Esophagus muscularis mucosa (tissue), 4 donors: ENCODE data around the gene KRT8. TPM values are rescaled to one million over a fixed set of nuclear protein-coding genes. Genes with fewer than 3 reads are reported as not detected.
"Not testable (repeated sequence)": the region's sequence is repeated elsewhere in the genome, so short reads cannot be mapped to it uniquely, and the experiment has no call there.

Experiments used
- DNase-seq: peaks from one replicate; pipeline ENCODE4 v3.0.0-alpha.2; 2017; ENCODE audit errors: extremely low spot score
- H3K27ac ChIP-seq, 4 donors: fragments of 200-600 bp; sonication (generic); replicated peaks in 1 of 4; 1 replicate in 3 of 4; 2 replicates in 1 of 4; pipeline ENCODE4 v1.5.1; 2016 to 2019; ENCODE audit warnings: mild to moderate bottlenecking in 1 of 4
- H3K27me3 ChIP-seq, 4 donors: fragments of 200-600 bp; sonication (generic); one replicate each; pipeline versions ENCODE4 v1.5.1 to v1.6.0; 2016 to 2019
- H3K36me3 ChIP-seq, 4 donors: fragments of 200-600 bp; sonication (generic); one replicate each; pipeline ENCODE4 v1.5.1; 2016 to 2019
- H3K4me1 ChIP-seq, 4 donors: fragments of 200-600 bp; sonication (generic); one replicate each; pipeline ENCODE4 v1.5.1; 2016 to 2019
- H3K4me3 ChIP-seq, 4 donors: fragments of 200-600 bp; sonication (generic); 1 replicate in 2 of 4; 2 replicates in 2 of 4; pipeline ENCODE4 v1.5.1; 2016 to 2019; ENCODE audit warnings: mild to moderate bottlenecking in 4 of 4, moderate library complexity in 1 of 4
- H3K9me3 ChIP-seq, 4 donors: fragments of 200-600 bp; sonication (generic); 1 replicate in 3 of 4; 2 replicates in 1 of 4; pipeline ENCODE4 v1.5.1; 2016 to 2019
- EP300 ChIP-seq: sonication (generic); formaldehyde crosslinking; IDR thresholded peaks from one replicate; pipeline ENCODE4 v1.6.1; 2017; ENCODE audit warnings: antibody characterized with exemption
- POLR2A ChIP-seq: fragments of 450-650 bp; IDR thresholded peaks from one replicate; pipeline ENCODE4 v1.6.1; 2017; ENCODE audit warnings: antibody characterized with exemption, moderate library complexity, mild to moderate bottlenecking, low read depth
- POLR2AphosphoS5 ChIP-seq, 2 donors: sonication (generic); formaldehyde crosslinking; IDR thresholded peaks; one replicate each; pipeline ENCODE4 v1.6.1; 2017; ENCODE audit warnings: antibody characterized with exemption in 2 of 2
- WGBS: methylation state at CpG from one replicate; pipeline ENCODE4 v1.1.5; 2018; 5-methylcytosine and 5-hydroxymethylcytosine counted together
- intact Hi-C: fragments of 100-400 bp; cut with DNase I; formaldehyde crosslinking; loops from one replicate; pipeline ENCODE4 v1.15.1; 2023
- total RNA-seq, 4 donors: library from RNA; depleted of rRNA; stranded (reverse); fragments of >200 nt; gene quantifications; one replicate each; pipeline versions ENCODE4 v1.1.0 to v1.2.1, GENCODE V29; 2016
- TF ChIP-seq, protein P1 (sequence below), 3 experiments: fragments of 200-600 bp in 2 of 3; fragments of 450-650 bp in 1 of 3; sonication (generic) in 2 of 3; IDR thresholded peaks; one replicate each; pipeline ENCODE4 v1.5.1; 2017 to 2019; ENCODE audit warnings: antibody characterized with exemption in 3 of 3, mild to moderate bottlenecking in 2 of 3, moderate library complexity in 1 of 3

Gene KRT8
- total RNA-seq, 4 donors from 2014 or later, result 136 to 508 (median 387) TPM

GRCh38 chr12:52860102-52860823 is 44.6 kb downstream of the KRT8 start:
- intact Hi-C loops, result no loop called here

DNA sequence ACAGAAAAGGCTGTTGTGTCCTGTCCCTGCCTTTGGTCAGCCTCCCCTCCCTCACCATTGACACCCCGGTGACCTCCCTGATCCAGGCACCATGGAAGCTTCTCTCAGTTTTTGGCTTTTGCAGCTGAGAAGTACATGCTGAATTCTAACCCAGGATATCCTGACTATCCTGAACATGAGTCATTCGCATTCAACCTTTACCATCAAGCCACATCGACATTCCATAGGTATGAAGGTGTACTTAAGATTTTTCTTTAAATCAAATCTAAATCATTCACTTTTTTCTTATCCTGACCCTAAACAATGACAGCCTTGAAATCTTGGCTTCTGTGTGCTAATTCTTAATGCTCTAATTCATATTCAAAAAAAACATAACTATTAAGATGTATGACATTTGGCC is 47.4 kb downstream of the KRT8 start:
- DNase-seq, result no peak
- no peaks in the 10 kb centered on the region for H3K9me3 ChIP-seq
- TF ChIP-seq POLR2A (no peak), POLR2AphosphoS5 (IDR thresholded peaks at IDR 0.05) (no peak), EP300 (no peak)
- TF ChIP-seq, protein P1, sequence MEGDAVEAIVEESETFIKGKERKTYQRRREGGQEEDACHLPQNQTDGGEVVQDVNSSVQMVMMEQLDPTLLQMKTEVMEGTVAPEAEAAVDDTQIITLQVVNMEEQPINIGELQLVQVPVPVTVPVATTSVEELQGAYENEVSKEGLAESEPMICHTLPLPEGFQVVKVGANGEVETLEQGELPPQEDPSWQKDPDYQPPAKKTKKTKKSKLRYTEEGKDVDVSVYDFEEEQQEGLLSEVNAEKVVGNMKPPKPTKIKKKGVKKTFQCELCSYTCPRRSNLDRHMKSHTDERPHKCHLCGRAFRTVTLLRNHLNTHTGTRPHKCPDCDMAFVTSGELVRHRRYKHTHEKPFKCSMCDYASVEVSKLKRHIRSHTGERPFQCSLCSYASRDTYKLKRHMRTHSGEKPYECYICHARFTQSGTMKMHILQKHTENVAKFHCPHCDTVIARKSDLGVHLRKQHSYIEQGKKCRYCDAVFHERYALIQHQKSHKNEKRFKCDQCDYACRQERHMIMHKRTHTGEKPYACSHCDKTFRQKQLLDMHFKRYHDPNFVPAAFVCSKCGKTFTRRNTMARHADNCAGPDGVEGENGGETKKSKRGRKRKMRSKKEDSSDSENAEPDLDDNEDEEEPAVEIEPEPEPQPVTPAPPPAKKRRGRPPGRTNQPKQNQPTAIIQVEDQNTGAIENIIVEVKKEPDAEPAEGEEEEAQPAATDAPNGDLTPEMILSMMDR (IDR thresholded peaks at IDR 0.05), result no peak
- no peak overlapping the region for H3K4me3 ChIP-seq
- WGBS, result 87% methylated on average over 3 of the region's 3 CpGs
- H3K4me1 ChIP-seq, result peaks cover 0 to 12% (median 10%) of the 10 kb centered on the region in 4 donors
- no peaks in the 10 kb centered on the region for H3K36me3 ChIP-seq
- intact Hi-C loops, result no loop called here
- no peak overlapping the region for H3K27ac ChIP-seq
- H3K27me3 ChIP-seq, result no peaks in the 10 kb centered on the region

More at GRCh38 chr12:52860102-52860823, 44.6 kb downstream of the KRT8 start:
- Histone ChIP-seq H3K27ac (no peak overlapping the region), H3K4me1 (peaks cover 2 to 12% (median 10%) of the 10 kb centered on the region in 4 donors), H3K27me3 (no peaks in the 10 kb centered on the region), H3K4me3 (no peak overlapping the region), H3K9me3 (no peaks in the 10 kb centered on the region), H3K36me3 (no peaks in the 10 kb centered on the region)
- TF ChIP-seq POLR2A (no peak), POLR2AphosphoS5 (IDR thresholded peaks at IDR 0.05) (no peak)
- TF ChIP-seq, protein P1 (IDR thresholded peaks at IDR 0.05), result no peak
- 63% methylated on average over 6 of the region's 6 CpGs for WGBS
- DNase-seq, result no peak

DNA sequence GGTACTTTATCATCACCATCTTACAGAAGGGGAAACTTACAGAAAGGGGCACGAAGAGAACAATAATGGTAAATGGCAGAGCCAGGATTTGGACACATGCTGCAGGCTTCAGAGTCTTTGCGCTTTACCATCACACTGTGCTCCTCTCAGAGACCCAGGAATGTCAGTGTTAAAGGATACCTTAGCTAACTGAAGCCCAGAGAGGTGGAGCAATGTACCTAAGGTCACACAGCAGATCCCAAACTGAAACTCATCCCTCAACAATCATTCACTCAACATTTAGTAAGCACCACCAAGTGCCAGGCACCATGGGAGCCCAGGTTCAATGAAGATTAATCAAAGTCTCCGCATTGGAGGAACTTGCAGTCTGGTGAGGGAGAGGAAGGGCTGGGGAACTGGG is 48.1 kb downstream of the KRT8 start:
- Histone ChIP-seq H3K27ac (no peak overlapping the region), H3K9me3 (no peaks in the 10 kb centered on the region), H3K4me3 (no peak overlapping the region), H3K4me1 (peaks cover 0 to 12% (median 10%) of the 10 kb centered on the region in 4 donors), H3K27me3 (no peaks in the 10 kb centered on the region), H3K36me3 (no peaks in the 10 kb centered on the region)
- 84% methylated on average over 3 of the region's 3 CpGs for WGBS
- intact Hi-C loops, result no loop called here
- no peak for DNase-seq
- TF ChIP-seq, protein P1 (IDR thresholded peaks at IDR 0.05), result no peak
- TF ChIP-seq POLR2AphosphoS5 (IDR thresholded peaks at IDR 0.05), result no peak
- no peak for TF ChIP-seq POLR2A
- TF ChIP-seq EP300, result no peak

- H3K27me3 ChIP-seq, H3K9me3 ChIP-seq, intact Hi-C loops, H3K36me3 ChIP-seq, DNase-seq, H3K27ac ChIP-seq, H3K4me3 ChIP-seq: not testable (repeated sequence)
- WGBS, result 73% methylated on average over 2 of the region's 2 CpGs
- peaks cover 0 to 12% (median 10%) of the 10 kb centered on the region in 4 donors for H3K4me1 ChIP-seq
These were observed 48.8 kb downstream of the KRT8 start for GRCh38 chr12:52856077-52856476.

GRCh38 chr12:52851787-52852186 is 53.1 kb downstream of the KRT8 start:
- H3K27me3 ChIP-seq, result peaks cover 0 to 21% (median 0%) of the 10 kb centered on the region in 4 donors
- TF ChIP-seq EP300, result no peak
- no peak for TF ChIP-seq POLR2AphosphoS5 (IDR thresholded peaks at IDR 0.05)
- TF ChIP-seq, protein P1 (IDR thresholded peaks at IDR 0.05), result no peak
- no peak for TF ChIP-seq POLR2A
- no peaks in the 10 kb centered on the region for H3K36me3 ChIP-seq
- no peaks in the 10 kb centered on the region for H3K9me3 ChIP-seq
- H3K4me3 ChIP-seq, result no peak overlapping the region
- no peak overlapping the region for H3K27ac ChIP-seq
- H3K4me1 ChIP-seq, result no peaks in the 10 kb centered on the region
- intact Hi-C loops, result no loop called here
- DNase-seq, result no peak
